PC-9 (cell line): ENCODE results near the gene MALAT1. TPM values are rescaled to one million over a fixed set of nuclear protein-coding genes. Genes with fewer than 3 reads are reported as not detected.

Experiments used
- BruUV-seq: library from RNA; stranded (reverse); fragments of 400-500 nt; replicated peaks from 2 replicates; lab custom pipeline; 2021; lab: Mats Ljungman, UMichigan
- CTCF ChIA-PET: fragments of 300-600 bp; sonication (Branson Sonifier 250); formaldehyde crosslinking; loops from one replicate; lab custom pipeline; 2022; ENCODE audit warnings: antibody characterized with exemption; lab: Charles Lee
- POLR2A ChIA-PET: fragments of 300-600 bp; sonication (Branson Sonifier 250); formaldehyde crosslinking; loops from one replicate; lab custom pipeline; 2022; ENCODE audit warnings: antibody characterized with exemption; ENCODE audit not compliant: unreplicated experiment; lab: Charles Lee
- DNase-seq, 2 experiments: peaks; one replicate each; pipeline versions ENCODE4 v3.0.0 to v3.0.0-alpha.2; 2015 to 2022; ENCODE audit warnings: mixed read lengths in 1 of 2
- H2AFZ ChIP-seq: fragments of 200-600 bp; sonication (generic); 2 replicates; pipeline ENCODE4 v1.8.1; 2017; ENCODE audit warnings: antibody characterized with exemption
- H3F3A ChIP-seq: fragments of 200-600 bp; sonication (generic); 2 replicates; pipeline ENCODE4 v1.8.1; 2017; ENCODE audit warnings: antibody characterized with exemption, mild to moderate bottlenecking, low read depth; ENCODE audit not compliant: insufficient read depth
- H3K27ac ChIP-seq: fragments of 200-600 bp; sonication (generic); 2 replicates; pipeline ENCODE4 v1.6.1; 2016; ENCODE audit warnings: mixed run types
- H3K27me3 ChIP-seq: fragments of 200-600 bp; sonication (generic); 2 replicates; pipeline ENCODE4 v1.6.1; 2016; ENCODE audit warnings: low read depth, mixed run types; ENCODE audit not compliant: insufficient read depth
- H3K36me3 ChIP-seq: fragments of 200-600 bp; sonication (generic); 2 replicates; pipeline ENCODE4 v1.6.1; 2016; ENCODE audit warnings: low read depth, mixed run types
- H3K4me1 ChIP-seq: fragments of 200-600 bp; sonication (generic); replicated peaks from 2 replicates; pipeline ENCODE4 v1.6.1; 2016; ENCODE audit warnings: mixed run types; ENCODE audit not compliant: insufficient read depth
- H3K4me2 ChIP-seq: fragments of 200-600 bp; sonication (generic); 2 replicates; pipeline ENCODE4 v1.6.1; 2017; ENCODE audit warnings: mixed run types
- H3K4me3 ChIP-seq: fragments of 200-600 bp; sonication (generic); 2 replicates; pipeline ENCODE4 v1.6.1; 2016; ENCODE audit warnings: mixed run types
- H3K79me2 ChIP-seq: fragments of 200-600 bp; sonication (generic); 2 replicates; pipeline ENCODE4 v1.6.1; 2017; ENCODE audit warnings: low read depth, mixed run types
- H3K9me2 ChIP-seq: fragments of 200-600 bp; sonication (generic); 2 replicates; pipeline ENCODE4 v1.8.1; 2017; ENCODE audit warnings: mild to moderate bottlenecking; ENCODE audit not compliant: insufficient read depth
- H3K9me3 ChIP-seq: fragments of 200-600 bp; sonication (generic); 2 replicates; pipeline ENCODE4 v1.8.1; 2016; ENCODE audit warnings: low read depth; ENCODE audit not compliant: insufficient read depth
- H4K20me1 ChIP-seq: fragments of 200-600 bp; sonication (generic); 2 replicates; pipeline ENCODE4 v1.8.1; 2017; ENCODE audit not compliant: insufficient read depth
- CTCF ChIP-seq: fragments of 200-600 bp; sonication (generic); conservative IDR thresholded peaks from 2 replicates; pipeline ENCODE4 v1.6.1; 2017; ENCODE audit warnings: mixed run types, antibody characterized with exemption, mild to moderate bottlenecking, moderate library complexity
- EZH2 ChIP-seq: fragments of 200-600 bp; sonication (generic); IDR thresholded peaks from 2 replicates; pipeline ENCODE4 v1.8.0; 2017; ENCODE audit warnings: antibody characterized with exemption, low read depth
- intact Hi-C: fragments of 100-400 bp; cut with micrococcal nuclease; formaldehyde crosslinking; loops from one replicate; pipeline ENCODE4 v1.10.0; 2022; ENCODE audit not compliant: unreplicated experiment
- total RNA-seq: library from RNA; stranded (reverse); gene quantifications from 2 replicates; pipeline ENCODE4 v1.2.3, GENCODE V29; 2021

Gene MALAT1
- total RNA-seq, 1 experiment from 2014 or later: 6,494 TPM

GRCh38 chr11:65479184-65480145 lies 19.4 kb upstream of the MALAT1 start:
- Histone ChIP-seq H3K27ac (no peak overlapping the region), H2AFZ (no peak overlapping the region), H3K79me2 (peaks cover 23% of the 10 kb centered on the region), H3K4me1 (peaks cover 44% of the 10 kb centered on the region), H3K9me3 (no peaks in the 10 kb centered on the region), H3K36me3 (no peaks in the 10 kb centered on the region), H3K4me3 (no peak overlapping the region), H3K27me3 (no peaks in the 10 kb centered on the region), H4K20me1 (no peaks in the 10 kb centered on the region), H3K9me2 (no peaks in the 10 kb centered on the region), H3F3A (peaks cover 49% of the 10 kb centered on the region), H3K4me2 (no peak overlapping the region)
- no TSS peak for BruUV-seq
- no peak; the same call in 1 of the 2 replicates for TF ChIP-seq CTCF
- TF ChIP-seq EZH2: no peak
- intact Hi-C loops: no loop called here
- DNase-seq: no peak
- CTCF ChIA-PET: interaction anchor here (0.7 to 4.1 kb wide), 5 partner anchors 10 to 98 kb away, joined by 3 to 18 read pairs (median 5); no protein-coding TSS in a partner anchor
- POLR2A ChIA-PET: interaction anchor here (0.5 to 3.0 kb wide), 9 partner anchors 11 to 1650 kb away, joined by 3 to 61 read pairs (median 7); partner anchors contain the start of gene MALAT1

- H3F3A ChIP-seq: peaks cover 59% of the 10 kb centered on the region
- no peaks in the 10 kb centered on the region for H3K9me3 ChIP-seq
- no peak overlapping the region for H2AFZ ChIP-seq
- H3K4me2 ChIP-seq: no peak overlapping the region
- BruUV-seq: no TSS peak
- H3K4me3 ChIP-seq: no peak overlapping the region
- H3K79me2 ChIP-seq: no peaks in the 10 kb centered on the region
- ChIA-PET POLR2A (interaction anchor here (0.6 to 1.4 kb wide), 3 partner anchors 15 to 90 kb away, joined by 5 to 47 read pairs (median 12); partner anchors contain the start of gene FAM89B), CTCF (interaction anchor here (1.1 kb wide), 1 partner anchor 15 kb away, joined by 3 read pairs; no protein-coding TSS in a partner anchor)
- no peaks in the 10 kb centered on the region for H3K36me3 ChIP-seq
- no peaks in the 10 kb centered on the region for H3K27me3 ChIP-seq
- H4K20me1 ChIP-seq: no peaks in the 10 kb centered on the region
- H3K9me2 ChIP-seq: no peaks in the 10 kb centered on the region
- H3K4me1 ChIP-seq: peaks cover 58% of the 10 kb centered on the region
- DNase-seq: no peak
- H3K27ac ChIP-seq: 0 out of 2 replicates have a peak overlapping the region, but pooled peaks have one; percentile 27
- TF ChIP-seq CTCF (no peak), EZH2 (no peak)
- intact Hi-C loops: no loop called here
Measured at GRCh38 chr11:65482306-65482850, 16.5 kb upstream of the MALAT1 start.

GRCh38 chr11:65485920-65486219 lies 13.0 kb upstream of the MALAT1 start:
- TF ChIP-seq CTCF (no peak), EZH2 (no peak)
- intact Hi-C loops: no loop called here
- H4K20me1 ChIP-seq: no peaks in the 10 kb centered on the region
- CTCF ChIA-PET: no interaction called here
- H3K79me2 ChIP-seq: no peaks in the 10 kb centered on the region
- H3K36me3 ChIP-seq: no peaks in the 10 kb centered on the region
- no peaks in the 10 kb centered on the region for H3K9me2 ChIP-seq
- no peak overlapping the region for H3K4me3 ChIP-seq
- H3K4me2 ChIP-seq: peak overlapping the region; percentile 65
- H2AFZ ChIP-seq: no peak overlapping the region
- peak overlapping the region; percentile 74 for H3K27ac ChIP-seq
- no peaks in the 10 kb centered on the region for H3K27me3 ChIP-seq
- no peaks in the 10 kb centered on the region for H3K9me3 ChIP-seq
- peaks cover 79% of the 10 kb centered on the region for H3K4me1 ChIP-seq
- no peak for DNase-seq
- TSS peak; percentile 38 for BruUV-seq
- peaks cover 57% of the 10 kb centered on the region for H3F3A ChIP-seq
- POLR2A ChIA-PET: interaction anchor here (0.6 to 1.6 kb wide), 6 partner anchors 11 to 22 kb away, joined by 4 to 9 read pairs (median 6); partner anchors contain the start of gene MALAT1
